PC-9 (cell line): ENCODE results near the gene KCNC4. TPM values are rescaled to one million over a fixed set of nuclear protein-coding genes. Genes with fewer than 3 reads are reported as not detected.

Experiments
- BruUV-seq: library from RNA; stranded (reverse); fragments of 400-500 nt; replicated peaks from 2 replicates; lab custom pipeline; 2021; lab: Mats Ljungman, UMichigan
- CTCF ChIA-PET: fragments of 300-600 bp; sonication (Branson Sonifier 250); formaldehyde crosslinking; loops from one replicate; lab custom pipeline; 2022; ENCODE audit warnings: antibody characterized with exemption; lab: Charles Lee
- POLR2A ChIA-PET: fragments of 300-600 bp; sonication (Branson Sonifier 250); formaldehyde crosslinking; loops from one replicate; lab custom pipeline; 2022; ENCODE audit warnings: antibody characterized with exemption; ENCODE audit not compliant: unreplicated experiment; lab: Charles Lee
- DNase-seq, 2 experiments: peaks; one replicate each; pipeline versions ENCODE4 v3.0.0 to v3.0.0-alpha.2; 2015 to 2022; ENCODE audit warnings: mixed read lengths in 1 of 2
- H2AFZ ChIP-seq: fragments of 200-600 bp; sonication (generic); 2 replicates; pipeline ENCODE4 v1.8.1; 2017; ENCODE audit warnings: antibody characterized with exemption
- H3F3A ChIP-seq: fragments of 200-600 bp; sonication (generic); 2 replicates; pipeline ENCODE4 v1.8.1; 2017; ENCODE audit warnings: antibody characterized with exemption, mild to moderate bottlenecking, low read depth; ENCODE audit not compliant: insufficient read depth
- H3K27ac ChIP-seq: fragments of 200-600 bp; sonication (generic); 2 replicates; pipeline ENCODE4 v1.6.1; 2016; ENCODE audit warnings: mixed run types
- H3K27me3 ChIP-seq: fragments of 200-600 bp; sonication (generic); 2 replicates; pipeline ENCODE4 v1.6.1; 2016; ENCODE audit warnings: low read depth, mixed run types; ENCODE audit not compliant: insufficient read depth
- H3K36me3 ChIP-seq: fragments of 200-600 bp; sonication (generic); 2 replicates; pipeline ENCODE4 v1.6.1; 2016; ENCODE audit warnings: low read depth, mixed run types
- H3K4me1 ChIP-seq: fragments of 200-600 bp; sonication (generic); replicated peaks from 2 replicates; pipeline ENCODE4 v1.6.1; 2016; ENCODE audit warnings: mixed run types; ENCODE audit not compliant: insufficient read depth
- H3K4me2 ChIP-seq: fragments of 200-600 bp; sonication (generic); 2 replicates; pipeline ENCODE4 v1.6.1; 2017; ENCODE audit warnings: mixed run types
- H3K4me3 ChIP-seq: fragments of 200-600 bp; sonication (generic); 2 replicates; pipeline ENCODE4 v1.6.1; 2016; ENCODE audit warnings: mixed run types
- H3K79me2 ChIP-seq: fragments of 200-600 bp; sonication (generic); 2 replicates; pipeline ENCODE4 v1.6.1; 2017; ENCODE audit warnings: low read depth, mixed run types
- H3K9me2 ChIP-seq: fragments of 200-600 bp; sonication (generic); 2 replicates; pipeline ENCODE4 v1.8.1; 2017; ENCODE audit warnings: mild to moderate bottlenecking; ENCODE audit not compliant: insufficient read depth
- H3K9me3 ChIP-seq: fragments of 200-600 bp; sonication (generic); 2 replicates; pipeline ENCODE4 v1.8.1; 2016; ENCODE audit warnings: low read depth; ENCODE audit not compliant: insufficient read depth
- H4K20me1 ChIP-seq: fragments of 200-600 bp; sonication (generic); 2 replicates; pipeline ENCODE4 v1.8.1; 2017; ENCODE audit not compliant: insufficient read depth
- EZH2 ChIP-seq: fragments of 200-600 bp; sonication (generic); IDR thresholded peaks from 2 replicates; pipeline ENCODE4 v1.8.0; 2017; ENCODE audit warnings: antibody characterized with exemption, low read depth
- intact Hi-C: fragments of 100-400 bp; cut with micrococcal nuclease; formaldehyde crosslinking; loops from one replicate; pipeline ENCODE4 v1.10.0; 2022; ENCODE audit not compliant: unreplicated experiment
- total RNA-seq: library from RNA; stranded (reverse); gene quantifications from 2 replicates; pipeline ENCODE4 v1.2.3, GENCODE V29; 2021
- TF ChIP-seq, protein P1 (sequence below): fragments of 200-600 bp; sonication (generic); conservative IDR thresholded peaks from 2 replicates; pipeline ENCODE4 v1.6.1; 2017; ENCODE audit warnings: mixed run types, antibody characterized with exemption, mild to moderate bottlenecking, moderate library complexity

Gene KCNC4
- total RNA-seq, 1 experiment from 2014 or later, result 8.6 TPM

DNA sequence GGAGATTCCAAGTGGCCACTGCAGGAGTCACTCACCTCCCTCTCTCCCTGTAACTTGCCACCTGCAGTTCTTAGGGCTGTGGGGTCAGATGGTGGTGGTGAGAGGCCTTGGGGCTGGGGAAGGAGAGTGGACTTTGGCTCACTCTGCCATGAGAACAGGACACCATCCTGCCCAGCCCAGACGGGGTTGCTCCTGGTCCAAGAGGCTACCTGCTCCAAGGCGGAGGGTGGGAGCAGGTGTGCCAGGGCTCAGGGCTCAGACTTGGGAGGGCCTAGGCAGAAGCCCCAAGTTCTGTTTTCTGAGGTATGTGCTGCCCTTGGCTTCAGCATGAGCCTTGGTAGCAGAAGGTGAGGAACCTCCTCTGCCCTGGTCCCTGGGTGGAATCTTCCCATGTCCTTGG lies 11.4 kb upstream of the KCNC4 start:
- no peaks in the 10 kb centered on the region for H4K20me1 ChIP-seq
- CTCF ChIA-PET, result interaction anchor here (0.7 kb wide), 1 partner anchor 9 kb away, joined by 4 read pairs; no protein-coding TSS in a partner anchor
- peaks cover 9% of the 10 kb centered on the region for H3F3A ChIP-seq
- H3K9me2 ChIP-seq, result no peaks in the 10 kb centered on the region
- no peaks in the 10 kb centered on the region for H3K36me3 ChIP-seq
- no peaks in the 10 kb centered on the region for H3K27me3 ChIP-seq
- H2AFZ ChIP-seq, result no peak overlapping the region
- H3K4me2 ChIP-seq, result no peak overlapping the region
- no TSS peak for BruUV-seq
- no peak overlapping the region for H3K4me3 ChIP-seq
- POLR2A ChIA-PET, result no interaction called here
- H3K79me2 ChIP-seq, result no peaks in the 10 kb centered on the region
- H3K4me1 ChIP-seq, result peaks cover 25% of the 10 kb centered on the region
- no peak for DNase-seq
- no peaks in the 10 kb centered on the region for H3K9me3 ChIP-seq
- no peak for TF ChIP-seq EZH2
- intact Hi-C loops, result loop anchor here (5.0 kb wide), 1 partner anchor 584 kb away; no protein-coding TSS in a partner anchor
- no peak overlapping the region for H3K27ac ChIP-seq

DNA sequence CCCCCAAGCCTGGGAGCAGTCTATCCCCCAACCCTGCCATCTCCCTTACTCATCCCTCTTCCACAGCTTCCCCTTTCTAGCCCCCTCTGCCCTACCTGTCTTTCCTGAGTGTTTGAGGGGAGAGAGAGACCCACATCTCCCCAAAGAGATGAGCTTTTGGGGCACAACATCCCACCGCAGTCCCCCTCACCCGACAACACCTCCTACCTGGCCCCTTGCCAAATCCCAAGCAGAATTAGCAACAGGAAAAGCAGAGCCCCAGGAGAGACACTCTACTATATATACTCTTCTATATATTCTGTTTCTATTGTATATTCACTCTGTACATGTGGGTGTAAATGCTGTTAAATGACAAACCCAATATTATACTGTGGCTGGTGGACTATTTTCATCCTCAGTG lies 9.9 kb upstream of the KCNC4 start:
- POLR2A ChIA-PET, result no interaction called here

DNA sequence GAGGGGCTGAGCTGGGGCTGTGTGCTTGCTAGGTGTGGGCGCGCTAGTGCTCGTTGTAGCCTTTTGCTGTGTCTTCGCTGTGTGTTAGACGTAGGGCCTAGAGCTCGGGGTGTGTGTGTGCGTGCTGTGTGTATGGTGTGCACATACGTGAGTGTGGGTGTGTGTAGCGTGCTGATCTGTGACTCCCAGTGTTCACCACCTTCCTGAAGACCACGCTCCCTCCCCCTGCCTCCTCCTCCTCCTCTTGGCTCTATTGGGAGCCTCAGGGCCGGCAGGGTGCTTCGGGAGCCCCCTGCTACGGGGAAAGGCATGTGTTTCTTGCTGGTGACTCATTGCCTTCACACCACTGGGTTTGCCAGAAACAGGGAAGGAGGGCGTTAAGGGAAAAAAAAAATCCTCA lies 9.4 kb upstream of the KCNC4 start:
- TF ChIP-seq EZH2, result no peak
- TF ChIP-seq, protein P1, sequence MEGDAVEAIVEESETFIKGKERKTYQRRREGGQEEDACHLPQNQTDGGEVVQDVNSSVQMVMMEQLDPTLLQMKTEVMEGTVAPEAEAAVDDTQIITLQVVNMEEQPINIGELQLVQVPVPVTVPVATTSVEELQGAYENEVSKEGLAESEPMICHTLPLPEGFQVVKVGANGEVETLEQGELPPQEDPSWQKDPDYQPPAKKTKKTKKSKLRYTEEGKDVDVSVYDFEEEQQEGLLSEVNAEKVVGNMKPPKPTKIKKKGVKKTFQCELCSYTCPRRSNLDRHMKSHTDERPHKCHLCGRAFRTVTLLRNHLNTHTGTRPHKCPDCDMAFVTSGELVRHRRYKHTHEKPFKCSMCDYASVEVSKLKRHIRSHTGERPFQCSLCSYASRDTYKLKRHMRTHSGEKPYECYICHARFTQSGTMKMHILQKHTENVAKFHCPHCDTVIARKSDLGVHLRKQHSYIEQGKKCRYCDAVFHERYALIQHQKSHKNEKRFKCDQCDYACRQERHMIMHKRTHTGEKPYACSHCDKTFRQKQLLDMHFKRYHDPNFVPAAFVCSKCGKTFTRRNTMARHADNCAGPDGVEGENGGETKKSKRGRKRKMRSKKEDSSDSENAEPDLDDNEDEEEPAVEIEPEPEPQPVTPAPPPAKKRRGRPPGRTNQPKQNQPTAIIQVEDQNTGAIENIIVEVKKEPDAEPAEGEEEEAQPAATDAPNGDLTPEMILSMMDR, result no peak
- H3K36me3 ChIP-seq, result no peaks in the 10 kb centered on the region
- CTCF ChIA-PET, result interaction anchor here (1.4 kb wide), 1 partner anchor 259 kb away, joined by 4 read pairs; no protein-coding TSS in a partner anchor

More for the DNA sequence above, 9.9 kb upstream of the KCNC4 start:
- no peaks in the 10 kb centered on the region for H4K20me1 ChIP-seq
- DNase-seq, result no peak
- intact Hi-C loops, result loop anchor here (5.0 kb wide), 2 partner anchors 148 to 212 kb away; no protein-coding TSS in a partner anchor
- no peaks in the 10 kb centered on the region for H3K36me3 ChIP-seq
- no peak overlapping the region for H3K4me2 ChIP-seq
- BruUV-seq, result no TSS peak
- H3K27ac ChIP-seq, result no peak overlapping the region
- H3K9me3 ChIP-seq, result no peaks in the 10 kb centered on the region
- peaks cover 35% of the 10 kb centered on the region for H3K4me1 ChIP-seq
- no peaks in the 10 kb centered on the region for H3K27me3 ChIP-seq
- CTCF ChIA-PET, result no interaction called here
- H2AFZ ChIP-seq, result no peak overlapping the region
- TF ChIP-seq, protein P1, result no peak
- no peak for TF ChIP-seq EZH2
- no peaks in the 10 kb centered on the region for H3K79me2 ChIP-seq
- no peaks in the 10 kb centered on the region for H3K9me2 ChIP-seq
- peaks cover 18% of the 10 kb centered on the region for H3F3A ChIP-seq
- H3K4me3 ChIP-seq, result no peak overlapping the region

More for the DNA sequence above, 9.4 kb upstream of the KCNC4 start:
- H3F3A ChIP-seq, result peaks cover 18% of the 10 kb centered on the region
- no peaks in the 10 kb centered on the region for H4K20me1 ChIP-seq
- DNase-seq, result no peak
- BruUV-seq, result no TSS peak
- no peak overlapping the region for H2AFZ ChIP-seq
- H3K27me3 ChIP-seq, result no peaks in the 10 kb centered on the region
- no peak overlapping the region for H3K4me2 ChIP-seq
- no peaks in the 10 kb centered on the region for H3K9me3 ChIP-seq
- no peak overlapping the region for H3K27ac ChIP-seq
- H3K79me2 ChIP-seq, result no peaks in the 10 kb centered on the region
- intact Hi-C loops, result loop anchor here (5.0 kb wide), 2 partner anchors 148 to 212 kb away; no protein-coding TSS in a partner anchor
- peaks cover 35% of the 10 kb centered on the region for H3K4me1 ChIP-seq
- no peaks in the 10 kb centered on the region for H3K9me2 ChIP-seq
- POLR2A ChIA-PET, result no interaction called here
- no peak overlapping the region for H3K4me3 ChIP-seq
